Gastrocnemius medialis (tissue), 4 donors: Measurements from ENCODE around the gene DPEP1.

Experiments used
- POLR2A ChIP-seq, 2 donors: fragments of 450-650 bp; IDR thresholded peaks; one replicate each; pipeline ENCODE4 v1.6.1; 2017; ENCODE audit warnings: antibody characterized with exemption in 2 of 2, mild to moderate bottlenecking in 2 of 2, moderate library complexity in 2 of 2
- TF ChIP-seq, protein P1 (sequence below), 5 experiments: fragments of 450-650 bp in 3 of 5; fragments of 200-600 bp in 2 of 5; sonication (generic) in 2 of 5; IDR thresholded peaks in 4 of 5; conservative IDR thresholded peaks in 1 of 5; 1 replicate in 4 of 5; 2 replicates in 1 of 5; pipeline ENCODE4 v1.5.1; 2016 to 2019; ENCODE audit warnings: antibody characterized with exemption in 5 of 5, mild to moderate bottlenecking in 3 of 5, moderate library complexity in 3 of 5

DNA sequence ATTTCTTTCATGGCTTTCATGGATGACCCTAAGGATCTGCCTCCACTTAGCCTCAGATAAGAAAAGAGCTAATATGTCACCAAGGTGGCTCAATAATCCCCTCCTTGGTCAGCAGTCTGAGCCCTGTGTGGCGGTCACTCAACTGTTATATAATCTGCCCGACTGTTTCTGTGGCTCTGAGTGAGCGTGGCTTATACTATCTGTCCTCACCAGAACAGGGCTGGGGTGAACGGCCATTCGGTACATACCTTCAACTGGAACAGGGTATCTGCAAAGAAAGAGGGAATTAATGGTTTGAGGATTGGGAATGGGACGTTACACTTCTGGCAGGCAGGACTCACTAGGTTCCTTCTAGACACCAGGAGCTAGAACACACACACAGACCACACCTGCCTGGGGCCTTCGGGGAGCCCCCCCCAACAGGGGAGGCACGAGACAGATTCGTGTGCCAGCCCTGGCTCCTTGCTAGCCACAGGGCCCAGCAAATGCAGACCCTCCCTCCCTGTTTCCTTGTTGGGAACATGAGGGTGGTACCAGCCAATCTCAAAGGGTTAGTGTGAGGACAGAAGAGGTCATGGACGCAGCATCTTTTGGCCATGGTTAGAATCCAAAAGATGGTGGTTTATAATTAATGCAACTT, 40.3 kb downstream of the DPEP1 start:
- no peak for TF ChIP-seq POLR2A (IDR thresholded peaks at IDR 0.05)
- TF ChIP-seq, protein P1, sequence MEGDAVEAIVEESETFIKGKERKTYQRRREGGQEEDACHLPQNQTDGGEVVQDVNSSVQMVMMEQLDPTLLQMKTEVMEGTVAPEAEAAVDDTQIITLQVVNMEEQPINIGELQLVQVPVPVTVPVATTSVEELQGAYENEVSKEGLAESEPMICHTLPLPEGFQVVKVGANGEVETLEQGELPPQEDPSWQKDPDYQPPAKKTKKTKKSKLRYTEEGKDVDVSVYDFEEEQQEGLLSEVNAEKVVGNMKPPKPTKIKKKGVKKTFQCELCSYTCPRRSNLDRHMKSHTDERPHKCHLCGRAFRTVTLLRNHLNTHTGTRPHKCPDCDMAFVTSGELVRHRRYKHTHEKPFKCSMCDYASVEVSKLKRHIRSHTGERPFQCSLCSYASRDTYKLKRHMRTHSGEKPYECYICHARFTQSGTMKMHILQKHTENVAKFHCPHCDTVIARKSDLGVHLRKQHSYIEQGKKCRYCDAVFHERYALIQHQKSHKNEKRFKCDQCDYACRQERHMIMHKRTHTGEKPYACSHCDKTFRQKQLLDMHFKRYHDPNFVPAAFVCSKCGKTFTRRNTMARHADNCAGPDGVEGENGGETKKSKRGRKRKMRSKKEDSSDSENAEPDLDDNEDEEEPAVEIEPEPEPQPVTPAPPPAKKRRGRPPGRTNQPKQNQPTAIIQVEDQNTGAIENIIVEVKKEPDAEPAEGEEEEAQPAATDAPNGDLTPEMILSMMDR (IDR thresholded peaks at IDR 0.05 in 4 of 5, conservative IDR thresholded peaks at IDR 0.05 in 1 of 5) = no peak
